HPDE6-E6E7 (cell line): ENCODE data around the gene PARD6A.

Experiments used
- DNase-seq: peaks from one replicate; pipeline ENCODE4 v3.0.0; 2011; ENCODE audit warnings: missing footprints; ENCODE audit errors: extremely low spot score

PARD6A gene

DNA sequence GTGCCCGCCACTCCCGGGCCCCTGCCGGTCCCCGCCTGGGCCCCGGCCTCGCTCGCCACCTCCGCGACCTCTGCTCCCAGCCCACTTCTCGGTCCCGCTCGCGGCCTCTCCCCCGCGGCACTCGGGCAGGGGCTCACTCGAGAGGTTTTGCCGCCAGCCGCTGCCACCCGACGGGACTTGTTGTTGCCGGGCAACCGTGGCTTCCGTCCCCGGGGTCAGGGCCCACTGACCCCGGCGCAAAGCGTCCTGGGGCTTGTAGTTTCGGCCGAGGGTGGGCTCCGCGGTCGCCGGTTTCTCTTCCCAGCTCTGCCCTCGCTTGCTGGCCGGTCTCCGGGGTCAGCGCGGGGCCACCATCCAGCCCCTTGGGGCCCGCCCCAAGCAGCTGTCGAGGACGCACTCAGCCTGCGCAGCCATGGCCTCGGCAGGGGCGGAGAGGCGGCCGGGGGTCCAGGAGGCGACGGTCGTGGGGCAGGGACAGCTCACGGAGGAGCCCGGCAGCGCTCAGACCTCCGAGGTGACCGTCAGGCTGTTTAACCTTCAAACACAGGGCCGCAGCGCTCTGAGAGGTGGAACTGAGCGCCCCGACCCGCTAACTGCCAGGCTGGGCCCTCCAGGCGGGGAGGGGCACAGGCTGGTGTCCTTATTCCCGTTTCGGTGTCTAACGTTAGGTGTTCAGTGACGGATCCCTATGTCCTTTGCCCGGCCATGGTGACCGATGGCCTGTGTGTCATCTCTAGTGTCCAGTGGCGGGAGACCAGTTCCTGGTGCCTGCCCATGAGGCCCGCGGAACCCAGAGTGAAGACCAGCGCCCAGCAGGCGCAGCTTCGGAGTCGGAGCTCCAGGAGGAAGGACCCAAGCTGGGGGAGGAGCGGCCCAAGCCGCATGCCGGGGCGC, 6.0 kb downstream of the PARD6A start, which contains the start of the genes C16orf86 and ENKD1:
C16orf86 (plus strand) TSS at position 256 of the 894 bp plus-strand sequence; CDS start at position 413, 157 bp downstream.
ENKD1 (minus strand) TSS at position 192 of the 894 bp plus-strand sequence. CDS start 308 bp downstream, outside the sequence.
- DNase-seq: peak; percentile 79

DNA sequence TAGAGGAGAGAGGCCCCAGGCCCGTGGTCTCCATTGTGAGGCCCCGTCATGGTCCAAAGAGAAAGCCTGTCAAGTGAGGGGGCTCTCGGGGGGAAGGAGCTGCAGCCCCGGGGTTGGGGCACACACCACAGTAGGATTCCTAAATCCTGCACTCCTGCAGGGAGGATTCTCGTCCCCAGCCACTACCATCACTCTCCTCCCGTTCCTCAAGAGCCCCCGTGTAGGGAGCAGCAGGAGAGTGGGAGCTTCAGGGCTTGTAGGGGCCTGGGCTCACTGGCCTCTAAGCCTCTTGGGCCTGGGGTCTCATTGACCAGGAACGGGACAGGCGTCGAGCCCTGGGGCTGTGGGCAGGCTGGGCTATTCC, 6.7 kb downstream of the PARD6A start:
- no peak for DNase-seq

DNA sequence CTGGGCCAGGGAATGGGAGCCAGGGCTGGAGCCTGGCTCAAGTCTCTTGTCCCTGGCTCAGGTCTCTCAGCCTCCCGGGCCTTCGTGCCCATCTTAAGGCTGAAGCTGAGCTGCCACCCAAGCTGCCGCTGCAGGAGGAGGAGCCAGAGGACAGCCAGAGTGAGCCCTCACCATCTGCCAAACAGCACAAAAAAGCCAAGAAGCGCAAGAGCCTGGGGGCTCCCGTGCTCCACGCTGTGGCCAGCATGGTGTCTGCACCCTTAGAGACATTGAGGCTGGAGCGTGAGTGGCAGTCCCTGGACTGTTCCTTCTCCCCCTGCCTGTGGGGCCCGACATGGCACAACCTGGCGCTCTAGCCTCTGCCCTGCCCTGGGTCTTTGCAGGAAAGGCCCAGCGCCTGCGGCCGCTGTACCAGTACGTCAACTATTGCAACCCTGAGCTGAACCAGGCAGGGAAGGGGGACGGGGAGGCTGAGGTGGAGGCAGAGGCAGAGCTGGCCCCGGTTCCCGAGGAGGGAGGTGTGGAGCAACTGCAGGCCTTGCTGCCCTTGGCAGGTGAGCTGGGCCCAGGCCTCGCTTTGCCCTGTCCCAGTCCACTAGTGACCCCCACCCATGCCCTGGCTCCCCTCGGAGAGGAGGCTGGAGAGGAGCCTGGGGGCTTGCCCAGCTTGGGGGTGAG, 7.2 kb downstream of the PARD6A start:
- peak; percentile 99 for DNase-seq

DNA sequence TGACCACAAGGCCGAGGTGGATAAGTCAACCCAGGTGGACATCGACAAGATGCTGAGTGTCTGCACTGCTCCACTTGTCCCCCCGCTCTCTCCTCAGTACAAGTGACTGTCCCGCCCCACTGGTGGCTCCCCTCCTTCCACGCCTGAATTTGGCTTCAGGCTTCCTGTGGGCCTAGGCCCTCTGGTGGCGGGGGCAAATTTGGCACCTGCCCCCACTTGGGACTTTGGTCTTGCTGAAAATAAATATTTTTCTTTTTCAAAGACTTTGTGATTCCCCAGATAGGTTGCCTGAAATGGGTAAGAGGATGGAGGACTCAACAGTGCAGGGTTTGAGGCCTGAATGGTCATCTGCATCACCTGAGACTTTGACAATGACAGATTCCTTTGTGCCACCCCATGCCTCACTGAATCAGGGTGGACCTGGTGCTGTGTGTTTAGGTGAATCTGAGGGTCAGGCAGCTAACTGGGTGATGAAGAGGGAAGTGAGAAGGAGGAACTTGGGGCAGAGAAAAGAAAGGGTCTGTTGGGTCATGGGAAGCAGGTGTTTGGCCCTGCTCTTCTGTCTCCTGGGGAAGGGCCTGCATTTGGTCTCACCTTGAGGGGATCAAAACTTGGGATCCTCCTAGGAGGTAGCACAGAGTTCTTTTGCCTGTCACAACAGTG, 7.9 kb downstream of the PARD6A start:
- no peak for DNase-seq

DNA sequence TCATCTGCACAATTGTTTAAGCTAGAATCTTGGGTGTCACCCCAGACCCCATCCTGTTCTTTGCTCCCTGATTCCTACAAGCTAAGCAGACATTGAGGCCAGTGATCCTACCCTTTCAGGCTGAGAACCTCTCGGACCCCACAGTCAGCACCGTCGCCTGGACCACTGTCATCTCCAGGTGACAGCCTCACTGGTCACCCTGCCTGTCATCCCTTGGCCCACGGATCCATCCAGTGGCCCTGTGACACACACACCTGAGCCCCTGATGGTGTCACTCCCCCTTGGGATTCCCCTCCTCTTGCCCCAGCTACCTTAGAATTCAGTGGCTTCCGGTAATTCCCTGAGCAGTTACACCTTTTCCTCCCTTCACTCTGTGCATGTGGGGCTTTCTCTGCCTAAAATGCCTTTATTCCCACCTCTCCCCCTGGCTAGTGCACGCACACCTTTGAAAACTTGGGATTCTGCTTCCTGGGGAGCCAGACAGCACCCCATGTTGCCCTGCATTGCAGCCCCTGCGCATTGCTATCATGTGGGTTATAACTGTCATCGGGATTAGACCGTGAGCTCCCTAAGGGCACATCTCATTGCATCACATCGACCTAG, 8.8 kb downstream of the PARD6A start:
- DNase-seq: no peak

DNA sequence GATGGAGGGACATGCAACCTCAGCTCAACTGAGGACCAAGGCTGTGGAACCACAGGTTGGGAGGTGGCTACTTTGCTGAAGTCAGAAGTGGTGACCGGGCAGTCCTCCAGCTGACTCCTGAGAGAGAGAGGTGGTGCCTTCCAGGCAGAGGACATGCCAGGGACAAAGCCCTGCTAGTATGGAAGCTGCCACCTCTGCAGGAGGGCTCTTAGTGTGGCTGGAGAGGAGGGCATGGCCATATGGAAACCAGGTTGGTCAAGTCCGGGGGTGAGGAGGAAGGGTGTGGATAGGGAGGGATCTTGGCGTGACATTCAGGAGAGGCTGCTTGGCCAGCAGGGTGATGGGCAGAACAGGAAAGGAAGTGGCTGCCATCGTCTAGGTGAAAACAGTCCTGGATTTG, 11.5 kb downstream of the PARD6A start:
- no peak for DNase-seq

DNA sequence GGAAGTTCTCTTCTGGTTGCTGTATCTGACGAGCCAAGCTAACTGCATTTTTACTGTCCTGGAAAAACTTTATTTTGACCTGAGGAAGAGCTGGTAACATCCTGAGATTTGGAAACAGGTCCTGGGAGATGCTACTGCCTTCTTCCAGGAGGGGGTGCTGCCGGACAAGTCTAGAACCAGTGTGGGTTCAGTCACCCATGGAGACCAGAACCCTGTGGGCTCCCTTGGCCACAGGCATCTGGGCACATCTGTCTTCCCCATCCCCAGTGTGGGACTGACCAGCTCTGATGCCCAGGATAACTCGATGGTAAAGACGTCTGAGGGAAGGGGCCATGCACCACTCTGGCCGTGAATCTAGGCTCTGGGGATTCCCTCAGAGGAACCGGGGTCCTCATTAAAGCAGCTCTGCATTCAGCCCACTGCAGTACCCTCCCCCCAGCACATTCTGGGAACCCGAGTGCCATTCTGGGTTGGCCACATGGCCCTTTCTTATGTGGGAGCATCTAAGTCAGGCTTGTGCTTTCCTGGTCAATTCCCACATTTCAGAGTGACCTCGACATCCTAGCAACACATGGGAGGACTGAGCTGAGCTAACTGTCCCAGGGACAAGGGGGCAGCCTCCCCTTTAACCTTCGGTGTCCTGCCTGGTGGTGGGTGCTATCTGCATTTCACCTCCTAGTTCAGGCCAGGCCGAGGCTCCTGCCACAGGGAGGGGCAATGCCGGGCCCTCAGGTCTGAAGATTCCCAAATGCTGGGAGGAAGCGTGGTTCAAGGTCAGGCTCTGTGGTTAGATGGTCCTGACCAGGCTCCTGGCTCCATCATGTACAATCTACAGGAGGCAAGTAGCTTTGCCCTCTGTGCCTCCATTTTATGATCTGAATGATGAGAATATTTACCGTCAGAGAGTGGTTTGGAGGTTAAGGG, 12.2 kb downstream of the PARD6A start:
- DNase-seq: peak; percentile 79

DNA sequence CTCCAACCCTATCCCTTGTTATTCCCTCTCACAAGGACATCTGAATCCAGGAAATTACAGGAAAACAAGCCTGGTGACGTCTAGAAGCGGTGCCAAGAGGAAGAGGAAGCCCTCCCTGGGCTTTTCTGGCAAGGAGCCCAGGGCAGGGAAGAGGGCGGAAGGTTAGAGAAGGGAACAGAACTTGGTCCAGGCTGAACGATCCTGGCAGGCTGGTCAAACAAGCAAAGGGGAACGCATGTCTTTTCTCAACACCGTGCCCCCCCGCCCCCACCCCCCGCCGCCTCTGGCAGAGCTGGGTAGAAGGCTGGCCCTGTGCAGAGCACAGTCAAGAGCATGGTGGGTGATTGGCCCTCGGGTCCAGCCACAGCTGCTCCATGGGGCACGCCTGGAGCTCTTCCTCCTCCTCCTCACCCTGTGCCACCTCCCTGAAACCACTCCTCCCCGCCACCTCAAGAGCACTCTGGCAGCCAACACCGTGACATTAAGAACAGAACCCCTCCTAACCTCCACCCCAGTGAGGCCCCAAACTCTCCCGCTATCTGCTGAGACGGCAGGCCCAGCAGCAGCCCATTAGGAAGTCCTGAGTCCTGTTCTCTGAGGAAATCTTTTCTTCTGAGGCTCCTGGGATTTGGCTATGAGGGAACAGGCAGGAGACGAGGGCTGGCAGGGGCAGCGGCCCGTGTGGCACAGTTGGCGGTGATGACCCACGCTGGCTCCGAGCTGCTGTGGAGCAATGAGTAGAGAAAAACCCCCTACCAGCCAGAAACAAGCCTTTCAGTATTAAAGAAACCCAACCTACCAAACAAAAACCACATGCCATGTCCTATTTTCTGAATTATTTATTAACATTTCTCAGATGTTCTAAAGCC, 13.2 kb downstream of the PARD6A start:
- no peak for DNase-seq

DNA sequence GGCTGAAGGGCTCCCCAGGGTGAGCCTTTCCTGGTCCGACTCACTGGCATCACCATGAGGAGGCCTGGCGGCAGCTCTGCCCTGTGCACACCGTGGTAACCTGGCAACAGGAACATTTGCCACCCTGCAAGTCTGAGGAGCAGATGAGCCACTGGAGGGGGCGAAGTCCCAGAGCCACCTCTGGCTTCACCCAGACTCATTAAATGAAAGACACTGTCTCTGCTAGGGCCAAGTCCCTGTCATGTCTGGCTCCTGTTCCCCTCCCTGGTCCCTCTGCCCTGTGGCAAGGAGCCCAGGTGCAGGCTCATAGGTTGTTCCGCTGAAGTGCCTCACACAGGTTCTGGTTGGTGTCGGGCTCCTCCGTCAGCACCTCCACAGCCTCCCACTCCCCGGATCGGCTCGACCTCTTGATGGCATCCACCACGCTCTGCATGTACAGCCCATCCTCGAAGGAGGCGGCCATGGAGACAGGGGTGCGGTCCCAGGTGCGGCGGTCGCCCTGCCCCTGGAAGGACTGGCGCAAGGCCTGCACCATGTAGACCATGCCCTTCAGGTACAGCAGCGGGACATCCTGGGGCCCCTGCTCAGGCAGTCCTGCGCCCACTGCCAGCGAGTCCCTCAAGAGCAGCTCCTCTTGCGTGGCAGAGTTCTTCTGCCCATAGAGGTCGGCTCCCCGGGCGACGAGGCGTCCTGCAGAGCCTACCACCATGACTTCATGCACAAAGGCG, 14.3 kb downstream of the PARD6A start:
- DNase-seq: no peak

DNA sequence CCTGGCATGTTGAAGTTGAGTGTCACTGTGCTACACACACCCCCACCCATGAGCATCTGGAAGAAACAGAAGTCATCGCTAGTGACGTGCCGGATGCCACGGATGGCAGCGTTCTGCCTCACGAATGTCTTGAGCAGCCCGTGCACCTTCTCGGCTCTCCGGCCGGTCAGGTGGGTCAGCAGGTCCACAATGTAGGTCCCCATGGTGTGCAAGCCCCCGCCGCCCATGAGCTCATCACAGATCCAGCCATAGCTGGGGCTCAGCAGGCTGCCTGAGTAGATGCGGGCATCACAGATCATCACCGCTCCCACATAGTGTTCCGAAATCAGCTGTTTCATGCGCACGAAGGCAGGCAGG, 14.8 kb downstream of the PARD6A start:
- no peak for DNase-seq

DNA sequence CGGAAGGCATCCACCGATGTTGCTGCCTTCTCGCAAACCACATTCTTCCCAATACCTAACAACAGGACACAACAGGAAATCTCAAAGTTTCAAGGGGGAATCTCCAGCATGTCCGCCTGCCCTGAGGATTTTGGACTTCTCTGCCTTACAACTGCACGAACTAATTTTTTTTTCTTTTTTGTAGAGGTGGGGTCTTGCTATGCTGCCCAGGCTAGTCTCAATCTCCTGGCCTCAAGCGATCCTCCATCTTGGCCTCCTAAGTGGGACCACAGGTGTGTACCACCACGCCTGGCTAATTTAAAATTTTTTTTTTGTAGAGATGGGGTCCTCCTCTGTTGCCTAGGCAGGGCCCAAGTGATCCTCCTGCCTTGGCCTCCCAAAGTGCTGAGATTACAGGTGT, 15.2 kb downstream of the PARD6A start:
- DNase-seq: no peak

DNA sequence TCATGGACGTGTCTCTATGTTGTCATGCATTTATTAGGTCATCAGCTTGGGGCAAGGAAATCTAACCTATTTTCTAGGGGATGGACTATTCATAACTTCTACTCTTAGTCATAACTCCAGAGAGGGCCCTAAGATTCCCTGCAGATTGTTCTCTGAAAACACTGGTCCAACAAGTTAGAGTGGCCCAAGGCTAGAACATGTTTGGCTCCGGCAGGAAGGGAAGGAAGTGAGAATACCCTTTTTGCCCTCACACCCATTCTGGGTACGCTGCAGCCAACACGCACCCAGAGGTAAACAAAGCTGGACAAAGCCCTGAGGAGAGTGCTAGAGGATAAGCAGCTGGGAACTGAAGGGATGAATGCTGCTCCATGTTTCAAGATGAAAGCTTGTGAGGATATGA, 15.8 kb downstream of the PARD6A start:
- DNase-seq: peak; percentile 77

DNA sequence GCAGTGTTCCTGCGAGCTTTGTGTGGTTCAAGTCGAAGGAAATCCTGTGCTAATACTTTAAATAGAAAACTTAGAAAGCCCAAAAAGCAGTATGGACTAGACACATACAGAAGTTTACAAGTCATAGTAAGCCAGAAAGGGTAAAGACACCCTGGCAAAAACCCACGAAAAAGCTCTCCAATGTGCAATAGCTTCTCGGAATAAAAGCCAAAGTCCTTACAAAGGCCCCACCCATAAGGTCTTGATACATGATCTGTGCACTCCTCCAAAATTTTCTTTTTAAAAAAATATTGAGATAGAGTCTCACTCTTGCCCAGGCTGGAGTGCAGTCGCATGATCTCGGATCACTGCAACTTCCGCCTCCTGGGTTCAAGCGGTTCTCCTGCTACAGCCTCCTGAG, 16.2 kb downstream of the PARD6A start:
- DNase-seq: no peak

DNA sequence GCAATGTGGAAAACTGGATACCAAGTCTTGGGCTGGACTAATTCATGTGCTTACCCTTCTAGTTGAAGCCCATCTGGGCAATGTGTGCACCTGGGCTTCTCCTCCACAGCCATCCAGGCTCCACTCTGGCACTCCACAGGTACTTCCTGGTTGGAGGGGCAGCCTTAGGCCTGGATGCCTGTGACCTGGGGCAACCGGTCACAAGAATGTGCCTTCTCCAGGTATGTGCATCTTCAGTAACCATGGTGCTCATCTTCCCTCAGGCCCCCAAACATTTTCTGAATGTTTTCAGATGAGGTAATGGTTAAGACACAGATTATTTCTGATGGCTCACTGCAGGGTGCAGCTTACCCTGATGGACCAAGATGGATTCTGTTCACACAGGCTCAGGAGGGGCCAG, 17.0 kb downstream of the PARD6A start:
- no peak for DNase-seq

DNA sequence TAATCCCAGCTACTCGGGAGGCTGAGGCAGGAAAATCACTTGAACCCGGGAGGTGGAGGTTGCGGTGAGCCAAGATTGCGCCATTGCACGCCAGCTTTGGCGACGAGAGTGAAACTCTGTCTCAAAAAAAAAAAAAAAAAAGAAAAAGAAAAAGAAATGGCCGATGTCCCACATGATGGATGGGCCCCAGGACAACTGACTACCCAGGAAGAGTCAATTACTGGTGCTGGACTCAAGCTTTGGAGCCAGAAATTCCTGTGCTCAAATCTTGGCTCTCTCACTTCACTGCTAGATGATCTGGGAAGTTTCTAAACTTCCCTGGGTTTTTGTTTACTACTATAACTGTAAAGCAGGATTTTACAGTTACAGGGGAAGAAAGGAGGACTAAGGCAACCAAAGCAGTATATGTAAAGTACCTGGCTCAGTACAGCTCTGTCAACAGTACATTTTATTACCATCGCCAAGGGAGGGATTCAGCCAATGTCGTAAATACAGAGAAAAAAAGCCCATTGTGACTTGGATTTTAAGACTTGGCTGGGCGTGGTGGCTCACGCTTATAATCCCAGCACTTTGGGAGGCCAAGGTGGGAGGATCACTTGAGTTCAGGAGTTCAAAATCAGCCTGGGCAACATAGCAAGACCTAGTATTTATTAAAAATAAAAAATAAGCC, 17.7 kb downstream of the PARD6A start:
- no peak for DNase-seq

DNA sequence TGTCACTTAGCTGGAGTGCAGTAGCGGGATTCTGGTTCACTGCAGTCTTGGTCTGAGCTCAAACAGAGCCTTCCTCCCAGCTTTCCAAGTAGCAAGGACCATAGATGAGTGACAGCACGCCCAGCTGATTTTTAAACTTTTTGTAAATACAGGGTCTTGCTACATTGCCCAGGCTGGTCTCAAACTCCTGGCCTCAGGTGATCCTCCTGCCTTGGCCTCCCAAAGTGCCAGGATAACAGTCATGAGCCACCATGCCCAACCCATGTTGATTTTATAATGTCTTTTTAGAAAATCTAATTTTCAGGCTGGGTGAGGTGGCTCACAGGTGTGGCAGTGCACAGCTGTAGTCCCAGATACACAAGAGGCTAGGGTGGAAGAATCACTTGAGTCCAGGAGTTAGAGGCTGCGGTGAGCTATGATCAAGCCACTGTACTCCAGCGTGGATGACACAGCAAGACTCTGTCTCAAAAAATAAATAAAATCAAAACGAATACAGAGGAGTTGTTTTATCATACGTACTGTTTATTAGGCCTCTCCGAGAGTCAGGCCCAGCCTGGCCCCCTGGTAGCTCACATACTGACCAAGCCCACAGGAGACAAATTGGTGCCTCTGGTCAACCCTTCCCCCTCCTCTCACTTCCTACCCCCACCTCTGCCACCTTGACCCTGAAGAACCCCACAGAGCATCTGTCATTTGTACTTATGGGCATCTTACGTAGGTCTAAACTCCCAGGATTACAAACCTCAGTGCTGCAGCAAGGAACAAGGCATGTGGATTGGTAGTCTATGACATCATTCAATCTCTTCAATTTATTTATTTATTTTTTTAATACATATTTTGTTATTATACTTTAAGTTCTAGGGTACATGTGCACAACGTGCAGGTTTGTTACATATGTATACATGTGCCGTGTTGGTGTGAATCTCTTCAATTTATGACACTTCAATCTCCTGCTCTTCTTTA, 19.5 kb downstream of the PARD6A start:
- DNase-seq: no peak

DNA sequence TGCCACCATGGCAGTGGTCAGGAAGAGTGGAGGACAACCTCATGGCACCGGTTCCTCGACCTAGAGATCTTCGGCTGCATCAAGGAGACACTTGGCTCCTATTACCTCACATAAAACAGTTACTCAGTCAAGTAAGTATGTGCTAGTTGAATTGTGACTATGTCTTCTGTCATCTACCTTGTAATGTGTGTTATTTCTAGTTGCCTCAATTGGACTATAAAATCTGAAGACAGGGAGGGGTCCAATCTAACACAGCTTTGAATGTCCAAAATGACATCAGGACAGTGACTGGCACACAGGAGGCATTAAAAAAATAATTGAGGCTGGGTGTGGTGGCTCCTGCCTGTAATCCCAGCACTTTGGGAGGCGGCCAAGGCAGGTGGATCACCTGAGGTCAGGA, 23.0 kb downstream of the PARD6A start:
- DNase-seq: no peak
